Measurements from ENCODE around the gene RCOR1.

RCOR1 gene

DNA sequence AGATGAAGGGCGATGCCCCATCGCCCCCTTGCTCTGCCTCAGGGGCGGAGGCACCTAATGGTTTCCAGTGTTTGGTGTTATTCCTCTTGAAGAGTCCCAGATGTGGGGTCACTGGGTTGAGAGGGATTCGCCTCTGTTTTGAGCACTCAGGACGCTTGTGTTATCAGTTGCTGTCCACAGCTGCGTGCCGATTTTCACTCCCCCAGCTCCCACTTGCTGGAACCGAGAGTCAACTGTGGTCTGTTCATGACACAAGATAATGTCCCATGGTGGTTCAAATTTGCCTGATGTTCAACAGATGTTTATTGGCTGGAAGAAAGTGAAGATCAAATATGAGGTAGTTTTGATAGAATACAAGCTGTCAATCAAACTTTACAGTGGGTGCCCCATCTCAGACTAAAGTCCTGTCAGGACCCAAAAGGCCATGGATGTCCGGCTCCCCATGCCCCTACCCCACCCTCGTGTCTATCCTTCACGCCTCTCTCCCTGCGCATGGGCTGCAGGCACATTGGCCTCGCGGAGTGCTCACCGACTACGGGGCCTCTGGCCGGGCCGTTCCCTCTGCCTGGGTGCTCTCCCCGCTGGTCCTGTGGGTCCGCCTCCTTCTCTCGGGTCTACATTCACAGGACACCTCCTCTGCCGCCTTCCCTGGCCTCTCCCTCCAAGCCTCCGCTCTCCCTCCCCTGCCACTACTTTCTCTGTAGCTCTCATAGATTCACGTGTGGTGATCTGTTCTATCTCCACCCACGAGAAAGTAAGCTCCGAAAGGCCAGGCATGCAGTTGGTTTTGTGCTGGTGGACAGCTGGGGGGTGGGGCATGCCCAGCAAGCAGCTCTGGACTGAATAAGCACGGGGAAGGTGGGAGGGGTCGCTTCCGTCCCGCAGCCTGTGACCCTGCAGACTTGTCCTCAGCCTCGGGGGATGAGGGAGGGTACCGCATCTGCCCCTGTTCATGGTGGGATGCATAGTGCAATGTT is 178.0 kb downstream of the RCOR1 start:
- H3K9ac ChIP-seq (ENCODE audit: low read length): no peak overlapping the region

DNA sequence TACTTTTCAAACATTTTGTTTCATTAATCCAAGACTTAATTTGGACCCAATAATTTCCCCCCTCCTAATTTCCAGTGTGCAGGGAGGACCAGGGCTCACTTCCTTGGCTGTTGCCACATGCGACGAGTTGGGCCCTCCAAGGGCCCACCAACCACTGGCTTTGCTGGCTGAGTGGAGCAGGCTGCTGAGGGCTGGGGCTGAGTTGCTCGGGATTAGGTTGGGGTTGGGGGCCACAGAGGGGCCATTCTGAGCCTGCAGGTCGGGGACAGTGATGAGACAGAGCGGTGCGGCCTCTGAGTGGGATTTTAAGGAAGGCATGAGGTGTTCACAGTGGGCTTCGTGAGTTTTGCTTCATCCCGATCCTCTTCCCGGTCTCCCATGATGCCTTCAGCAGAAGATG is 178.7 kb downstream of the RCOR1 start:
- no peak overlapping the region for H3K4me3 ChIP-seq (ENCODE audit: low read depth, low read length, poor library complexity, severe bottlenecking)
- no peaks in the 10 kb centered on the region for H3K9me3 ChIP-seq (ENCODE audit: low read length)
- no peak overlapping the region for H3K4me2 ChIP-seq (ENCODE audit: low read length)
- no peaks in the 10 kb centered on the region for H3K79me2 ChIP-seq (ENCODE audit: insufficient read depth, low read length)
- no peak overlapping the region for H3K27ac ChIP-seq (ENCODE audit: low read depth, low read length, poor library complexity, severe bottlenecking)
- H3K27me3 ChIP-seq (ENCODE audit: insufficient read depth, low read length): no peaks in the 10 kb centered on the region
- no peak overlapping the region for H2AFZ ChIP-seq (ENCODE audit: low read length)
- H3K36me3 ChIP-seq (ENCODE audit: insufficient read depth, low read length): no peaks in the 10 kb centered on the region
- peaks cover 28% of the 10 kb centered on the region for H3K4me1 ChIP-seq (ENCODE audit: insufficient read depth, low read length, severe bottlenecking)
- H4K20me1 ChIP-seq (ENCODE audit: insufficient read depth, low read length): no peaks in the 10 kb centered on the region
- H3K9ac ChIP-seq (ENCODE audit: low read length): no peak overlapping the region
- TF ChIP-seq EZH2 (IDR thresholded peaks at IDR 0.05; ENCODE audit: borderline replicate concordance, low read length): no peak
- TF ChIP-seq, protein P1, sequence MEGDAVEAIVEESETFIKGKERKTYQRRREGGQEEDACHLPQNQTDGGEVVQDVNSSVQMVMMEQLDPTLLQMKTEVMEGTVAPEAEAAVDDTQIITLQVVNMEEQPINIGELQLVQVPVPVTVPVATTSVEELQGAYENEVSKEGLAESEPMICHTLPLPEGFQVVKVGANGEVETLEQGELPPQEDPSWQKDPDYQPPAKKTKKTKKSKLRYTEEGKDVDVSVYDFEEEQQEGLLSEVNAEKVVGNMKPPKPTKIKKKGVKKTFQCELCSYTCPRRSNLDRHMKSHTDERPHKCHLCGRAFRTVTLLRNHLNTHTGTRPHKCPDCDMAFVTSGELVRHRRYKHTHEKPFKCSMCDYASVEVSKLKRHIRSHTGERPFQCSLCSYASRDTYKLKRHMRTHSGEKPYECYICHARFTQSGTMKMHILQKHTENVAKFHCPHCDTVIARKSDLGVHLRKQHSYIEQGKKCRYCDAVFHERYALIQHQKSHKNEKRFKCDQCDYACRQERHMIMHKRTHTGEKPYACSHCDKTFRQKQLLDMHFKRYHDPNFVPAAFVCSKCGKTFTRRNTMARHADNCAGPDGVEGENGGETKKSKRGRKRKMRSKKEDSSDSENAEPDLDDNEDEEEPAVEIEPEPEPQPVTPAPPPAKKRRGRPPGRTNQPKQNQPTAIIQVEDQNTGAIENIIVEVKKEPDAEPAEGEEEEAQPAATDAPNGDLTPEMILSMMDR (IDR thresholded peaks at IDR 0.05; ENCODE audit: low read length): no peak
- no peaks in the 10 kb centered on the region for H3K9me2 ChIP-seq (ENCODE audit: low read depth, low read length)
- H3F3A ChIP-seq (ENCODE audit: insufficient read depth, low read length): no peaks in the 10 kb centered on the region

More for the DNA sequence above, 178.0 kb downstream of the RCOR1 start:
- Histone ChIP-seq H3K36me3 (ENCODE audit: insufficient read depth, low read length) (no peaks in the 10 kb centered on the region), H3K27me3 (ENCODE audit: insufficient read depth, low read length) (no peaks in the 10 kb centered on the region), H3K27ac (ENCODE audit: low read depth, low read length, poor library complexity, severe bottlenecking) (no peak overlapping the region), H2AFZ (ENCODE audit: low read length) (no peak overlapping the region), H3K9me3 (ENCODE audit: low read length) (no peaks in the 10 kb centered on the region), H3K4me2 (ENCODE audit: low read length) (no peak overlapping the region), H3K79me2 (ENCODE audit: insufficient read depth, low read length) (no peaks in the 10 kb centered on the region), H4K20me1 (ENCODE audit: insufficient read depth, low read length) (no peaks in the 10 kb centered on the region), H3K4me1 (ENCODE audit: insufficient read depth, low read length, severe bottlenecking) (peaks cover 28% of the 10 kb centered on the region), H3K4me3 (ENCODE audit: low read depth, low read length, poor library complexity, severe bottlenecking) (no peak overlapping the region), H3F3A (ENCODE audit: insufficient read depth, low read length) (no peaks in the 10 kb centered on the region), H3K9me2 (ENCODE audit: low read depth, low read length) (no peaks in the 10 kb centered on the region)
- no peak for TF ChIP-seq EZH2 (IDR thresholded peaks at IDR 0.05; ENCODE audit: borderline replicate concordance, low read length)
- TF ChIP-seq, protein P1 (IDR thresholded peaks at IDR 0.05; ENCODE audit: low read length): no peak

DNA sequence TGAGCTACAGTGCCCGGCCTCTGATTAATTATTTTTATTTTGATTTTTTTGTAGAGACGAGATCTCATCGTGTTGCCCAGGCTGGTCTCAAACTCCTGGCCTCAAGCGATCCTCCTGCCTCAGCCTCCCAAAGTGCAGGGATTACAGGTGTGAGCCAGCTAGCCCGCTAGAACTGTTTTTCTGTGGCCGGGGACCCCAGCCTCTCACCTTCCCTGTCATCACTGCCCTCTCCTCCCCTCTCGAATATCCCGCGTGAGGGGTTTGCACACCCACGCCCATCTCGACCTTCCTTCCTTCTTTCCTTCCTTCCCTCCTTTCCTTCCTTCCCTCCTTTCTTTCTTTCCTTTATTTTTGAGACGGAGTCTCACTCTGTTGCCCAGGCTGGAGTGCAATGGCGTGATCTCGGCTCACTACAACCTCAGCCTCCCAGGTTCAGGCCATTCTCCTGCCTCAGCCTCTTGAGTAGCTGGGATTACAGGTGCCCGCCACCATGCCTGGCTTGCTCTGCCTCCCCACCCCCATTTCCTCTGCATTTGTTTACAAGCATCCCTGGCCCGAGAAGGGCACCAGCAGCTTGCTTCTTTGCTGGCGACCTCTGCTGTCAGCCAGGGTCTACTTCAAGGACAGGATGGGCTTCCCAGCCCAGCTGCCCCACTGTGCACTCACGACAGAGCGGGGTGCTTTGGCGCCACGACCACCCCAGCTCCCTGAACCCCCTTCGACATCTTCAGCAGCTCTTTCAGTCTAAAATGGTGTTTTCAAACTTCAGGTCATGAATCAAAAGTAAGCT is 180.5 kb downstream of the RCOR1 start:
- H3K4me1 ChIP-seq (ENCODE audit: insufficient read depth, low read length, severe bottlenecking): peaks cover 32% of the 10 kb centered on the region
- H3K9me3 ChIP-seq (ENCODE audit: low read length): no peaks in the 10 kb centered on the region
- no peak overlapping the region for H3K9ac ChIP-seq (ENCODE audit: low read length)
- H3K36me3 ChIP-seq (ENCODE audit: insufficient read depth, low read length): no peaks in the 10 kb centered on the region
- TF ChIP-seq, protein P1 (IDR thresholded peaks at IDR 0.05; ENCODE audit: low read length): peak; percentile 39
- TF ChIP-seq EZH2 (IDR thresholded peaks at IDR 0.05; ENCODE audit: borderline replicate concordance, low read length): no peak
- no peak overlapping the region for H3K27ac ChIP-seq (ENCODE audit: low read depth, low read length, poor library complexity, severe bottlenecking)
- no peaks in the 10 kb centered on the region for H3K9me2 ChIP-seq (ENCODE audit: low read depth, low read length)
- no peaks in the 10 kb centered on the region for H3K79me2 ChIP-seq (ENCODE audit: insufficient read depth, low read length)
- H4K20me1 ChIP-seq (ENCODE audit: insufficient read depth, low read length): no peaks in the 10 kb centered on the region
- peak overlapping the region; percentile 43 for H3K4me2 ChIP-seq (ENCODE audit: low read length)
- no peaks in the 10 kb centered on the region for H3K27me3 ChIP-seq (ENCODE audit: insufficient read depth, low read length)
- H3K4me3 ChIP-seq (ENCODE audit: low read depth, low read length, poor library complexity, severe bottlenecking): no peak overlapping the region
- no peaks in the 10 kb centered on the region for H3F3A ChIP-seq (ENCODE audit: insufficient read depth, low read length)
- H2AFZ ChIP-seq (ENCODE audit: low read length): no peak overlapping the region

Measured in OCI-LY1 (cell line).